NCI-H146 treated with DMSO at 0.1 percent for 48 hours (cell line): Measurements from ENCODE around the gene KRT37.
"Not testable (repeated sequence)": the region's sequence is repeated elsewhere in the genome, so short reads cannot be mapped to it uniquely, and the experiment has no call there.

ENCODE experiments used
- DNase-seq: peaks from one replicate; lab custom pipeline; 2025; ENCODE audit not compliant: unreplicated experiment; lab: John Stamatoyannopoulos, UW

KRT37 gene

DNA sequence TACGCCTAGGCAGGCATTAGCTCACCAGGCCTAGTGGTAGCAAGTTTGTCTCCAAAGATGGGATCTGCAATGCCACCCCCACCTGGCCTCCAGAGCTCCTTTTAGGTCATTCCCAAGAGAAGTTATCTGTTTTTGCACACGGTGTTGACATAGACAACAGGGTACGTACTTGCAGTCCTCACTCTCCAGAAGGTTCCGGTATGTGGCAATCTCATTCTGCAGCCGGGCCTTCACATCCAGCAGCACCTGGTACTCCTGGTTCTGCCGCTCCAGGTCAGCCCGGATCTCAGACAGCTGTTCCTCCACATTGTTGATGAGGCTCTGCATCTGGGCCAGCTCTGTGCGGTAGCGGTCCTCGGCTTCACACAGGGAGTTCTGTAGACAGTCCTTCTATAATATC, 17.2 kb downstream of the KRT37 start:
- no peak for DNase-seq

DNA sequence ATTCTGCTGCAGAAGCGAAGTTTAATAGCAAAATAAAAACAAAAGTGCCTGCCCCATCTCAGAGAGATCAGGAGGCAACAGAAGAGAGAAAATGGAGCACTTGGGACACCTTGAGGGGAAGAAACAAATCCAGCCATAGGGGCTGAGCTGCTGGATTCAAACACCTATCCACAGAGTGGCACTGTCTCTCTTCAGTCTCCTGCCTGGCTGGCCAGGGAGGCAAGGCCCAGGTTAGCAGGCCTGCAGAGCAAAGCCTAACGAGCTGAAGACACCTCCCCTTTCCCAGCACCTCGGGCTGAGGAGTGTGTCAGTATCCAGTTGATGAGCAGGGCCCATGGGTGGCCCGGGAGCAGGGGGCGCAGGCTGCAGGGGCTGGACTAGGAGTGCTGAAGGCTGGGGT, 18.2 kb downstream of the KRT37 start:
- DNase-seq, result no peak

DNA sequence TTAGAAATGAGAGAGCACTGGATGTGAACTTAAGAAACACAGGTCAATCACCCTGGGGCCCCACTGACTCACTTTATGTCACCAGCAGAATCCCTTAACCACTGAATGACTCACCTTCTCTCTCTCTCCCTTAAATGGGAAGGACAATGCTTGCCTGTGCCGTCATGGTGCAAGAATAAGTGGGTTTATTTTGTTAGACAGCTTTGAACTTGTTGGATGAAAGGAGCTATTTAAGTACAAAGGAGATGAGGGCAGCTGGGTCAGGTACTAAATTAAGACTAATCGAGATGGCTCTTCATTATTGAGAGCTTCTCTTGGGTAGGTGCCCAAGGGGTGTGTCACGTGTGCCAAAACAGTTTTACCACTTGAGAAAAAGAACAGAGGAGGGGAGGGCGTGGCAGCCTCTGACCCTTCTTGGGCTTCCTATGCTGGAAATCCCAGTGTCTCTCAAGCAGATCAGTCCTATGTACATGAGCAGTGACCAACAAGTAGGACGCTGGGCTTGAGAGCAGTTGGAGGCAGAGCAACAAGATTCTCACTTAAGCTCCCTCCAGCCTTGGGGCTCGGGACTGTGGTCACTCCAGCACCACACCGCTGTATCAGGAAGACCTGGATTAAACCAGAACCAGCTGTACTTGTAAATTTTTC, 20.2 kb downstream of the KRT37 start:
- DNase-seq, result no peak

DNA sequence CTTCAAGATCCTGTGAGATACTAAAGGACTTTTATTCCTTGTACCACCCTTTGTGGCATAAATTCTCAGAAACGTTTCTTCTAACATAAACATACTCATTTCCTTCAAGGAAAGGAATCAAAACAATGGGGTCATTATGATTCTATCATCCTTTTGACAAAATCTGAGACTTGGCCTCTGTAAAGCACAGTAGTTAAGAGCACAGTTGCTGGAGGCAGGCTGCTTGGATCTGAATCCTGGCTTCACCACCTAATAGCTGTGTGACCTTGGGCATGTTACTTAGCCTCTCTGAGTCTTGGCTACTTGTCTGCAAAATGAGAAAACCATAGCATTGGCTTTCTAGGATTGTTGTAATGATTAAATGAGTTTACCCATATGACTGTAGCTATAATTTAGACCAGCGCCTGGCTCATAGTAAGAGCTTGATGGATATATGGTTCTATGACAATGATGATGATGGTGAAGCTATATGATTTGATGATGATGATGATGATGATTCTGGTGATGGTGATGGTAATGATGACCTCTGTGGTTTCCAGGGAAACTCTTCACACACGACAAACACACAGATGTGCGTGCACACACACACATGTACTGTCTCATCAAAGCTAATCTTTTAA, 20.9 kb downstream of the KRT37 start:
- DNase-seq, result no peak

DNA sequence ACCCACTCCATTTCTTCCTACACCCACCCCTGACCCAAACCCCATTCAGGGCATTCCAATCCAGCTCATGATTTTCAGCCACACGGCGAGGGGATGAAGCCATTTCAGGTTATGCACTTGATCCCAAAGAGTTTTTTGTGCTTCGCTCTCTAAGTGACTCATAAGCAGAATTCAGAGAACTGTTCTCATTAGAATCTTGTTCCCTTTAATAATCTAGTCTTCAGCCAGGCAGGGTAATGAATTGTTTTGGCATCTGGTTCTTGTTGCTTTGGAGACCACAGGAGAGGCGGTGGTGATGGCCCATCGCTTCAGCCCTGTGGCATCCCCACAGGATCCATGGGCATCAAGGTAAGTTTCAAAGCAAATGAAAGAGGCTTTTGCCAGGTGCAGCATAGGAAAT, 22.2 kb downstream of the KRT37 start:
- no peak for DNase-seq

DNA sequence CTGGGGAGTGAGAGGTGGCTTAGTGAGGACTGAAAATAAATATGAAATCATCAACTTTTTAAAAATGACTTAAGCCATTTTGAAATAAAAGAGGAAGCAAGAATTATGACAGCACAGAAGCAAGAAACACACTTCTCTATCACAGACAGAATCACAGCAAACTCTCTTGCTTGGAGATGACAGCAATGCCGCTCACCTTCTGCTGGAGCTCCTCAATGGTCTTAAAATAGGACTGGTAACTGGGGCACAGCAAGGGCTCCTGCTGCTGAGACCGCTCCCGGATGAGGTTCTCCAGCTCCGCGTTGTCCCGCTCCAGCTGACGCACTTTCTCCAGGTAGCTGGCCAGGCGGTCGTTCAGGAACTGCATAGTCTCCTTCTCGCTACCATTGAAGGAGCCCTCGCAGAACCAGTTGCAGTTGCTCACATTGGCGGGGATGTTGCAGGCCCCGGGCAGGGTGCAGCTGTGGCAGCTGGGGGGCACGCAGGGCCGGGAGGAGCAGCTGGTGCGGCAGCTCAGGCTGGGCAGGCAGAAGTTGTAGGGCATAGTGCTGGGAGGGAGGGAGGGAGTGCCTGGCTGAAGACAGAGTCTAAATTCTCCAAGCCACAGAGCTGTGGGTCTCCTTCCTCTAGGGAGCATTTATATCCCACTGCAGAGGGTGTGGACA, 27.3 kb downstream of the KRT37 start, which contains the start of gene KRT31:
TSS of gene KRT31 (minus strand) at position 613 of the 665 bp plus-strand sequence. CDS start at position 544, 69 bp downstream.
- no peak for DNase-seq

DNA sequence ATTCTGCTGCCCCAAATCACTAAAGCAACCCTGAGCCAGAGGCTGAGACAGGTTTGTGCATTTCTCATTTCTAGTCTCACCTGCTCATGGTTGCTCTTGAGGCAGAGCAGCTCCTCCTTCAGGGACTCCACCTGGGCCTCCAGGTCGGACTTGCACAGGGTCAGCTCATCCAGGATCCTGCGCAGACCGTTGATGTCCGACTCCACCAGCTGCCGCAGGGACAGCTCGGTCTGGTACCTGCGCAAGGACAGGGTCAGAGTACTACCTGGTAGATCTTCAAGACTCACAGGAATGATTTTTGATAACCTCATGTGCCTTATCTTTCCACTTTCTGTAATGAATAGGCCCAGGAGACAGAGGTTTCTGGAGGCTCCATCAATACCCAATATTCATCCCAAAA, 28.0 kb downstream of the KRT37 start:
- DNase-seq, result no peak

- DNase-seq, result no peak
Observed at GRCh38 chr17:41395611-41396010, 28.8 kb downstream of the KRT37 start.

- DNase-seq, result not testable (repeated sequence)
Observed at GRCh38 chr17:41395044-41395443, 29.3 kb downstream of the KRT37 start.

- DNase-seq, result no peak
Observed at GRCh38 chr17:41394254-41394996, 30.0 kb downstream of the KRT37 start.

GRCh38 chr17:41393826-41394225, 30.6 kb downstream of the KRT37 start:
- DNase-seq, result no peak

GRCh38 chr17:41393294-41393693, 31.1 kb downstream of the KRT37 start:
- DNase-seq, result no peak

- no peak for DNase-seq
Observed at GRCh38 chr17:41392278-41392677, 32.1 kb downstream of the KRT37 start.

DNA sequence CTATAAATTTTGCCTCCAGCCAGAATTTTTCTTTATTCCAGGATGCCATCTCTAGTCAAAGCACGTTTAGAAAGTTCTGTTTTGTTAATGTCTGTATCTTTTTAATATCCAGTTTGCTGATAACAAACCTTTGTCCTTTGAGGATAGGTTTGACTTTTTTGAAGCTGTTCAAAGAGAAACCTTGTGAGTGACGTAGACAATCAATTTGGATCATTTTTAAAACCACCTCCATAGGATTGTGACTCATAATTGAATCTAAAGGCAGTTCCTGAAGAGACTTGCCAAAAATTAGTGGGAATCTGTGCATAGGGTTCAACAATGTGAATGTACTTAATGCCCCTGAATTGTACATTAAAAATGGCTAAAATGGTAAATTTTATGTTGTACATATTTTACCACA, 32.9 kb downstream of the KRT37 start:
- DNase-seq, result no peak

DNA sequence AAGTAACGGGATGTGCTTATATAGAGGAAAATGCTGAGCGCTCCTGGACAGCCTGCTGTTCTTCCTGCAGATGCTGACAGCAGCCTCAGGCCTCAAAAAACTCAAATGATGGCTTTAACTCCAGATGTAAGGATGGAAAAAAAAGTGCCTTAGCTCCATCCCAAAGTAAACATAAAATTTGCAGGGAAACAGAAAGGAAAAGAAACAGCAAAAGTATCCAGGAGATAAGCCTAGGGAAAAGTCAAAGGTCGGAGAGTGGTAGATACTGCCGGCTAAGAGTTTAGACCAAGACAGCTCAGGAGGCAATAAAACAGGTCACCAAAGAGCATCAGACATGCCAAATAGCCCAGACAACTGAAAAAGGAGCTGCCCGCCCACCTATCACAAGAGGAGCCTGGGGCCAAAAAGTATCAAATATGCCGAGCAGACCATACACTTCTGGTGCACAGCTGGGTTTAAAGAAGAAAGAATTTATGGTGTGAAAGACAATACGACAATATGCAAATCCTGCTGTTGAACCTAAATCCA, 33.9 kb downstream of the KRT37 start:
- no peak for DNase-seq

- no peak for DNase-seq
Observed at GRCh38 chr17:41387670-41388069, 36.7 kb downstream of the KRT37 start.

DNA sequence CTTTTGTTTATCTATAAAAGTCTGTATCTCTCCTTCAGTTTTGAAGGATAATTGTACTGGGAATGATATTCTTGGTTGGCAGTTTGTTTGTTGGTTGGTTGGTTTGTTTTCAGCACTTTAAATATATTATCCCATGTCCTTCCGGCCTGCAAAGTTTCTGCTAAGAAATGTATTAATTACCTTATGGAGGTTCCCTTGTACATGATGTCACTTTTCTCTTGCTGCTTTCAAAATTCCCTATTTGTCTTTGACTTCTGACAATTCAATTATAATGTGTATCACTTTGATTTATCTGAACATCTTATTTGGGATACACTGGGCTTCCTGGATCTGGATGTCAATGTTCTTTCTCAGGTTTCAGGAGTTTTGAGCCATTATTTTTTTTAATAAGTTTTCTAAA, 38.2 kb downstream of the KRT37 start:
- DNase-seq, result no peak

GRCh38 chr17:41383690-41384089, 40.7 kb downstream of the KRT37 start:
- no peak for DNase-seq

DNA sequence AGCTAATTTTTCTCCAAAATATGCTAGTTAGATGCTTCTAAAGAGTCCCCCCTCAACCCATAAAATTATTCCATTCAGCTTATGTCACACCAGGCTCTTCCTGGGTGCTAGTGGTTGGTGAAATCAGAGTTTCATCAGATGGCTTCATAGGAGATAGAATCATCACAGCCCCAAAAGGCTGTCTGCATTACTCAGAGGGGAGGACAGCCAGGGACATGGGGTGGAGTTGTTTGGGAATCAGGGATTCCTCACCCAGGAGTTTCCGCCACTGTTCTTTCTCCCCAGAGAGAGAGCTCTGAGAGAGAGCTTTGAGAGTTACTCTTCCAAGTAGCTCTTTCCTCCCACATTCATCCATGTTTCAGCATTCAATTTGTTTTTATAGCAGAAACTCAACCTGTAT, 42.0 kb downstream of the KRT37 start:
- DNase-seq, result no peak

- DNase-seq, result not testable (repeated sequence)
Observed at GRCh38 chr17:41381943-41382342, 42.4 kb downstream of the KRT37 start, which contains the start of gene KRT34. KRT34 (minus strand) TSS chr17:41382306; CDS start chr17:41382246, 60 bp downstream.

GRCh38 chr17:41380091-41380490, 44.3 kb downstream of the KRT37 start:
- DNase-seq, result not testable (repeated sequence)
